HG02642 (cell line): ENCODE results near the gene PLCXD3.
"Not testable (repeated sequence)": the region's sequence is repeated elsewhere in the genome, so short reads cannot be mapped to it uniquely, and the experiment has no call there.

ENCODE experiments used
- ATAC-seq: cut with Tn5 transposase; IDR thresholded peaks from one replicate; pipeline ENCODE4 v1.9.1; 2021; ENCODE audit warnings: mild to moderate bottlenecking; ENCODE audit not compliant: unreplicated experiment, poor library complexity

PLCXD3 gene

DNA sequence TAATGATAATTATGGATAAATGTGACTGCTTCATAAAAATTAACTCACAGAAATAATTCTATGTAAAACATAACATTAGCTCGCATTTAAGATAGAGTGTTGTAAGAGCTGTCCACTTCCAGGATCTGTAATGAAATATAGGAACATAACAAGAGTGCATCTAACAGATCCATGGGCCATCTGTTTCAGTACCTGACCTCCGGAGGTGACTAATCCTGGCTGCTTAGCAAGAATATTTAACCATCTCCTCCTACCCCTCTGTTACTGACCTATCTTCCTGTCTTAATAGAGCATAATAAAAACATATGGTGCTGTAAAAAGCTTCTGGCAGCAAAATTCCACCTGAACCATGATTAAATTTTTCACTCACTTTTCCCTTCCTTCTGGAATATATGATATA, 7.1 kb downstream of the PLCXD3 start:
- ATAC-seq, result no peak

DNA sequence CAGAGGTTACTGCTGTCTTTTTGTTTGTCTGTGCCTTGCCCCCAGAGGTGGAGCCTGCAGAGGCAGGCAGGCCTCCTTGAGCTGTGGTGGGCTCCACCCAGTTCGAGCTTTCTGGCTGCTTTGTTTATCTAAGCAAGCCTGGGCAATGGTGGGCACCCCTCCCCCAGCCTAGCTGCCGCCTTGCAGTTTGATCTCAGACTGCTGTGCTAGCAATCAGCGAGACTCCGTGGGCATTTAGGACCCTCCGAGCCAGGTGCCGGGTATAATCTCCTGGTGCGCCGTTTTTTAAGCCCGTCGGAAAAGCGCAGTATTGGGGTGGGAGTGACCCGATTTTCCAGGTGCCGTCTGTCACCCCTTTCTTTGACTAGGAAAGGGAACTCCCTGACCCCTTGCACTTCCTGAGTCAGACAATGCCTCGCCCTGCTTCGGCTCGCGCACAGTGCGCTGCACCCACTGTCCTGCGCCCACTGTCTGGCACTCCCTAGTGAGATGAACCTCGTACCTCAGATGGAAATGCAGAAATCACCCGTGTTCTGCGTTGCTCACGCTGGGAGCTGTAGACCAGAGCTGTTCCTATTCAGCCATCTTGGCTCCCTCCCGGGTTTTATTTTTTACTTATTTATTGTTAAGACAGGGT, 16.8 kb downstream of the PLCXD3 start:
- not testable (repeated sequence) for ATAC-seq

DNA sequence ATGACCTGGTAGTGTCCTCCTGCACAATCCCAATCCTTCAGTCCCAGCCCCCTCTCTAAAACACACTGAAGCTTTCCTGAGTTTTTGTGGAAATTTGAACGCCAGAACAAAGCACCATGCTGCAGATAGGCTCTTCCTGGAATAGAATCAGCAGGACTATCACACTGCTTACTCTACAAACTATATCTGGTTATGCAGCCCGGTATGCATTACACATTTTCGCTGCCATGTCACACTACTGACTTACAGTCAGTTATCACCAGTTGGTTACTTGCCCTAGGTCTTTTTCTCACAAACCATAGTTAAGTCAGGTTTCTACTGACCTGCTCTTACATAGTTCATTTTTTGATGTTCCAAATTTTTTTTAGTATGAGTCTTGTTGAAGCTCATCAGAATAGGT, 24.9 kb downstream of the PLCXD3 start:
- no peak for ATAC-seq

DNA sequence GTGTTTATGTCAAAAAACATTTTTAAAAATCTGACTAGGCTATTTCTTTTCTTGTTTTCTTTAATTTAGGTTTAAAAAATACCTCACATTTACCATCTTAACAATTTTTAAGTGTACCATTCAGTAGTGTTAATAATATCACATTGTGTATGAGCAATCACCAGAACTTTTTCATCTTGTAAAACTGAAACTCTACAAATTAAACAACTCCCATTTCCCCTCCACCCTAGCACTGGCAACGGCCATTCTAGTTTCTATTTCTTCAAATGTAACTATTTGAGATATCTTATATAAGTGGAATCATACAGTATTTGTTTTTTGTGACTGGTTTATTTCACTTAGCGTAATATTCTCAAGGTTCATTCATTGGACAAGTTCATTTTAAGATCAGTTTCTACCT, 27.7 kb downstream of the PLCXD3 start:
- ATAC-seq, result no peak

DNA sequence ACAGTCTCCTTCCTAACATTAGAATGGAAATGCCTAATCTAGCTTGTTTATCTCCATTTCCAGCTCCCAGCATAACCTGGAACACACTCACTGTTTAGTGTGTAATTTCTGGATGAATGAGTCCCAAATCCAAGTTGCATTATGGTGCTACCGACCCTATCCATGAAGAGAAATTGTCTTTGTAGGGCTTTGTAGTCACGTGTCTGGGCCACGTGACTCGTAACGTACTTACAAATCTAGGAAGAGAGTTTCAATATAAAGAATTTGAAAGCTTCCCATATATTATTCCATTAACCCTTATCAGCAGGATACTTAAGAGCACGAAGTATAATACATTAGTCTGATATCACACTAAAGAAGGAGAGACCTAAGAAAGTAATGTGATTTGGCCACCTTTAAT, 28.2 kb downstream of the PLCXD3 start:
- no peak for ATAC-seq

DNA sequence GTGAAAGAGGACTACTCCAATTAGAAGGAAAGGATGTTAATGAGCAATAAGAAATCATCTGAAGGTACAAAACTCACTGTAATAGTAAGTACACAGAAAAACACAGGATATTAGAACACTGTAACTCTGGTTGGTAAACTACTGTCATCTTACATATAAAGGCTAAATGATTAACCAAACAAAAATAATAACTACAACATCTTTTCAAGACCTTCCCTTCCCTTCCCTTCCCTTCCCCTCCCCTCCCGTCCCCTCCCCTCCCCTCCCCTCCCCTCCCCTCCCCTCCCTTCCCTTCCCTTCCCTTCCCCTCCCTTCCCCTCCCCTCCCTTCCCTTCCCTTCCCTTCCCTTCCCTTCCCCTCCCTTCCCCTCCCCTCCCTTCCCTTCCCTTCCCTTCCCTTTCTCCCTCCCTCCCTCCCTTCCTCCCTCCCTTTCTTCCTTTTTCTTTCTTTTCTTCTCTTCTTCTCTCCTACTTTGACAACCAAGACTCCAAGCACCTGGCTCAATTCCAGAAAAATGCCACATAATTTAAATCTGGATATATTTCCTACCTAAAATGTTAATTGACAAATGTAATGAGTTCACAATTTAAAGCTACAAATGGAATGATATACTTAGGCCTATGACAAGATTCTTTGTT, 38.7 kb downstream of the PLCXD3 start:
- ATAC-seq, result not testable (repeated sequence)

DNA sequence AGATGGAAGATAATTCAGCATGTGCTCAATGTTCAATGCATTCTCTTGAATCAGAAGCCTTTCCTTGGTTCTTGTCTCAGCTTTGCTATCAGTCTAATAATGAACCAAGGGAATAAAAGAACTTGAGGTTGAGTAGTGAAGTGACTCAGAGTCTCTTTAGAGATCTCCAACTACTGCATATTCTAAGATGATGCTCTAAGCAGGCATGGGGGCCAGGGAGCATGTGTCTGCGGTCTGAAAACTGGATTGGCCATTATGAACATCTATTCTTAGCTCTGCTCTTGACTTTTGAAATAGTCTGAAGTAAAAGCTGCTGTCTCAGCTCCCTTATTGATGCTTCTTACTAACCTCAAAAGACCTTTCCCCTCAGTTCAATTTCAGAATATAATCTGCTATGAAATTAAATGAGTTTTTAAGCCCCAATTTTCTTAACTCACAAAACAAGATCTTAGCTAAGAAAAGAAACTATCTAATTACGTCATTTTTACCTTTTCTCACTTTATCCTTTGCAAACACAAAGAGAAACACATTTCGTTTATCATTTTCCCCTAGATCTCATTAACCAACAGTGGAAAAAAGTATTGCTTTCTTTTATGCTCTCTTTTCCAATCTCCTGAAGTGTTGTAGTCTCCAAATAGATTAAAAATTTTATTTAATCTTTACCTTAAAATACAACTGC, 44.8 kb downstream of the PLCXD3 start:
- no peak for ATAC-seq

DNA sequence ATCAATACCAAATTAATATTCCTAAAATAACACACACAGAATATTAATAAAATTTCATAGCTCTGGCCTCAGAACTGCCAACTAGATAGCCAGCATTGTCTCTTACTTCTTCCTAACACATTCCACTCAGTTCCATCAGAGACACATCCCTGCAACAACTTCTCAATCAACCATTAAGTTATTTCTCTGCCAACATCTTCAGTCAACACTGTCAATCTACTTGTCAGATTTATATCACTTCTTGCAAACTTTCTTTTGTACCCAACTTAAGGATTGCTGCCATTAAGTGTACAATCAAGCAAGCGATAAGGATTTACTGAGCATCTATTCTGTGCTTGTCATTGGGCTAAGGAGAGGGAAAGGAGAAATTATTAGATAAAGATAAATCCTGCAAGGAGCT, 50.8 kb downstream of the PLCXD3 start:
- no peak for ATAC-seq

DNA sequence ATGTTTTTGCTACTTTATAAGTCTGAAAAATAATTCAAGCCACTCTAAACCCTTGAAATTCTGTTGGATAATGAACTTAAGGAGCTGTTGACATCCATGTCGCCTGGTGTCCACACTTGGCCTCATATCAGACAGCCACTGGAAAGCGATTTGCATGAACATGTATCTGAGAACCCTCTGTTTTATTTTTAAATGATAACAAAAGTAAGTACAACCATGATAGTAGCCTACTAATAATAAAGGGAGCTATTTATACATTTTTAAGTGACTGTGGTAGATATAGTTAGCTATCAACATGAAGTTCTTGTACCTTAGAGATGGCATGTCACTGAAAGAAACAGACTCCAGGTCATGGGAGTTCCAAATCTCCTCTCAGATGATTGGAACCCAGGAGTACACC, 53.3 kb downstream of the PLCXD3 start:
- ATAC-seq, result no peak

DNA sequence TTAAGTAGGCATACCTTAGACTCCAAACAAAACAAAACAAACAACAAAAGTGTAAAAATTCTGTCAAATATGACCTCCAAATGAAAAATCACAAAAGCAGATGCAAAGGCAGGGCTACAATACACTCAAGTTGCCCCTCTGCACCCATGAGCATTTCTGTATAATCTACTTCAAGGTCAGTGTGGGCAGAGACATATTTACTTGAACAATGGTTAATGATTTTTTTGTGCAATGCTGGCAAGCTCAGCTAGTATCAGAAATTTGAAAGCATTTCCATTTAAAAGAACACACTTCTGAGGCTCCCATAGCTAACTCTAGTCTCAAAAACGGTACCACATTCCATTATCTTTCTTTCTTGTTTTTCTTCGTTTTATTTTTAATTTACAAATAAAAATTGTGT, 57.9 kb downstream of the PLCXD3 start:
- no peak for ATAC-seq

DNA sequence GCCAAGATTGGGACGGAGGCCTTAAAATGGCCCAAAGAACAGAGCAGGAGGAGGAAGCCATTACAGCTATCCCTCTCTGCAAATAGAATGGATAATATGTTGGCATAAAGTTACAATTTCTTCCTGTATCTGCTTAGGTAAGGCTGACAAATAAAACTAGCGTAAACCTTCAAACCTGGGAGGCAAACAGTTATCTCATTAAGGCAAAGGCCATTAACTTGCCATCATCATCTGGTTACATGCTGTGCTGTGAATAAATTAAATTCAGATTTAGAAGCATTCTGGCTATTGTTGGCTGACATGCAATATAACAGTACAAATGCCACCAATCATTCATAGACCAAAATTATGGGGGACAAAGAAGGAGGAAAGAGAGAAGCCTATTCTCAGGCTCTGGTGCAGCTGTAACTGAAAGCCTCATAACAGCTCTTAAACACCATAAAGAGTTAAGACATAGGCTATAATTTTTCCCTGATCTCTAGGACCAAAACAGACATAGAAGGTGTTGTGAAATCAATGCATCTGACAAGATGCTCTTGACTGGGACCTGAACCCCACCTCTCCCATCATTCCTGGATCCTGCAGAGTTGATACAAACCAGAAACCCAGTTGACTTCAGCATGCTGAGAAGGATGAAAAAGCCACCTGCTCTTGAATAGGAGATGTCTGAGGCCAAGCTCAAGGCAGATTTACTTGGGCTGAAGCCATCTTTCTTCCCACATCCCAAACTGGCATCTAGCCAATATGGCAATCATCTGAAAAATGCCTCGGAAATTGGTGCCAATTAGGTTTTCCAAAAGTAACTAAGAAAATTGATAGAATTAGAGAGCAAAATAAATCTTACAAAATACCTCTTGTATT, 62.5 kb downstream of the PLCXD3 start:
- no peak for ATAC-seq

DNA sequence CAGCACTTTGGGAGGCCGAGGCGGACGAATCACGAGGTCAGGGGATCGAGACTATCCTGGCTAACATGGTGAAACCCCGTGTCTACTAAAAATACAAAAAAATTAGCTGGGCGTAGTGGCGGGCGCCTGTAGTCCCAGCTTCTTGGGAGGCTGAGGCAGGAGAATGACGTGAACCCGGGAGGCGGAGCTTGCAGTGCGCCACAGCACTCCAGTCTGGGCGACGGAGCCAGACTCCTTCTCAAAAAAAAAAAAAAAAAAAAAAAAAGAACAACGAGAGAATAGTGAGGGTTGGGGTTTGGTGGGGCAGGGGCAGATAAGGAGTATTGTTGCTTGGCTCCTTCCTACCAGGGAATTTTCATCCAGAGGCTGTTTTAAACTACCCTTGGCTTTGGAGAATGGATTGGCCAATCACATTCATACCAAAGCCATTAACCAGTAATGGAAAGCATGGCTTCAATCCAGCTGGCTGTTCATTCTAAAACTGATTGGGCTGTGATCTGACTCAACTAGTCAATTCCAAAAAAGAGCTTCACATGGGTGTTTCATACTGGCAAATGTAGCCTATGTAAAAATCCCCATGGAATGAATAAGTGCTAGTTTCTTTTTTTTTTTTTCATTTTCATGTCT, 64.4 kb downstream of the PLCXD3 start:
- no peak for ATAC-seq

DNA sequence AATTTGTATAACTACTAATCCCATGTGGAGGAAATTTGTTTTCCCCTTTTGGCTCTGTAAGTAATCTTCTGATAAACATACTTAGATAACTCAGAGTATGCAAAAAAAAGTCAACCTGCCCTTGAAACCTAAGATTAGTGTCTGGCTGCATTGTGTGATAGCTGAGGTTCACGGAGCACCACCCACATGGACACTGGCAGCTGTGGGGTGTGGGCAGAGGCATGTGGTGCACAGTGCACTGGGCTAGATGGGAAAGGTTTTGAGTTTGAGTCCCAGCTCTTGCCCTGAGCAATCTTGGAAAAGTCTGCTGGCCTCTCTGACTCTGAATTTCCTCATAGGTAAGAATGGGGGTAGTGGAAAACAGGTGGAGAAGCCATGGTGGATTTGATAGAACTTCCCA, 75.1 kb downstream of the PLCXD3 start:
- ATAC-seq, result no peak

DNA sequence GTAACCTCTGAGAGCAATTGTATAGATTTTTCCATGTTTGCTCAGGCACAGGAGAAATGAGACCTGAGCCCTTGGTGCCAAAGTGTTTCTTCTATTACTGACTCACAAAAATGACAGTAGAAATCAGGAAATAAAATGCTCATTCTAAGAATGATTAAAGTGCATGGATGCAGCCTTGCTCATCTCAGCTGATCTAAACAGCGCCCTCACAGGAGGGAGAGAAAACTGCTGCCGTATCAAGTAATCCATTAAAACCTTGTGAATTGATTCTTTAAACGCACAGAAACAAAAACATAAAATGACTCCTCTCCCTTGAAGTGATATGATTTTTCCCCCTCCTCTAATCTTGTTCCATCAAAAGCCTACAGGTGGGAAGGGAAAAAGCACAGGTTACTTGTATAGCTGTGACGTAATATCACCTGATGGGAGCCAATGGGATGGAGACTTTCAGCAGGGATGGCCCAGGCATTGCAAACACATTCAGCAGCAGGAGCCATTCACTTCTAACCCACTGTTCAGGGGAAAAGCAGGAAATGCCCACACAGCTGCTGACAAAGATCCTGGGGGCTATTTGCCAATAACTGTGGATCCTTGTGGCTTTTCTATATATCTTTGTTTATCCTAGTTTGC, 76.7 kb downstream of the PLCXD3 start:
- ATAC-seq, result no peak

DNA sequence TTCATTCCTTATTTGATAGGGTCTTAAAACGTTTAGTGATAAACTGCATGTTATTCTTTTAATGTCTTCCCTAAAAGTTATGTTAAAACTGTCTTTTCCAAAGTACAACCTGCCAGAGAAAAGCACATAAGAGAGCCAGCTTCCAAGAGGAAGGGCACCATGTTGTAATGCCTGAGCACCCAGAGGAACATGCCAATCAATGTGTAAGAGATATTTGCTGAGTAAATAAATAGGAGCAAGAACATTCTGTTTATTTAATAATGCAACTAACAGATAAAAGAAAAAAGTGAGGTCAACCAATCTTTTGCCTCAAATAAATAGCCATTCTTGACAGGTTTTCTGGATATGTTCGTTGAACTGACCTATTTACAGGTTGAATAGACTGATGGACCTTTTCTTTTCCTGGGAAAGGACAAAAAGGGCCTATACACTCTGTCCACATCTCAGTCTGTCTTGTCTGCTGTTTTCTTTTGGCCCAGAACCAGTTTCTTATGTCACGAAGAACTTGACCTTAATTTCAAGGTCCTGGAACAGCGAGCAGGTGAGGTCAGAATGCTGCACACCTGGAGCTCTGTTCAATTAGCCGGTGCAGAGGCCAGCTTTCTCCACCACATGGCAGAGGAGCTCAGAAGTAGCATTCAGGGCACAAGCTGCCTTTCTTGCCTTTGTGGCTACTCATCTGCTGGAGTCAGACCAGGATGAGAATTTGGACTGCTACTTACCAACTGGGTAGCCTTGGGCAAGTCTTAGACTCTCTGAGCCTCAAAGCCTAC, 77.7 kb downstream of the PLCXD3 start:
- ATAC-seq, result no peak

DNA sequence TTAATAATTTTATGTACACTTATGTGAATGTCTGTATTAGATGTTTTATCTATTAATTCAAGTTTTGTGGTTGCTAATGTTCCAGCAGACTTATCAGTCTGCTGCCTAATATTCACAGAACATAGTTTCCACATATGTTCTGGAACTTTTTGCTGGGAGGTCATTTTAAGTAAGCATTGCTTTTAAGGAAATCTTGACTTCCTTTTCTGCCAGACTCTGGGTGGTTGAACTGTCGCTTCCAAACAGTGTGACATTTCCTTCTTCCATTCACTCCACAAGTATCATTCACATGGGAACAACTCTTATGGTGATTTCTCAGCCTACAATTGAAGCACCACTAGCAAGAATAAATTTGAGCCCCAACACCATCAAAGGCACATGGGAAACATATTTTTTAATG, 82.9 kb downstream of the PLCXD3 start:
- no peak for ATAC-seq

DNA sequence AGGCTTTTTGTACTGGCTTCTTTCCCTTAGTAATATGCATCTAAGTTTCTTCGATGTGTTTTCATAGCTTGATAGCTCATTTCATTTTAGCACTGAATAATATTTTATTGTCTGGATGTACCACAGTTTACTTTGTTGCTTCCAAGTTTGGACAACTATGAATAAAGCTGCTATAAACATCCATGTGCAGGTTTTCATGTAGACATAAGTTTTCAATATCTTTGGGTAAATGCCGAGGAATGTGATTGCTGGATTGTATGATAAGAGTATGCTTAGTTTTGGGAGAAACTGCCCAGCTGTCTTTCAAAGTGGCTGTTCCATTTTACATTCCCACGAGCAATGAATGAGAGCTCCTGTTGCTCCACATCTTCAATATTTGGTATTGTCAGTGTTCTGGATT, 84.7 kb downstream of the PLCXD3 start:
- no peak for ATAC-seq

DNA sequence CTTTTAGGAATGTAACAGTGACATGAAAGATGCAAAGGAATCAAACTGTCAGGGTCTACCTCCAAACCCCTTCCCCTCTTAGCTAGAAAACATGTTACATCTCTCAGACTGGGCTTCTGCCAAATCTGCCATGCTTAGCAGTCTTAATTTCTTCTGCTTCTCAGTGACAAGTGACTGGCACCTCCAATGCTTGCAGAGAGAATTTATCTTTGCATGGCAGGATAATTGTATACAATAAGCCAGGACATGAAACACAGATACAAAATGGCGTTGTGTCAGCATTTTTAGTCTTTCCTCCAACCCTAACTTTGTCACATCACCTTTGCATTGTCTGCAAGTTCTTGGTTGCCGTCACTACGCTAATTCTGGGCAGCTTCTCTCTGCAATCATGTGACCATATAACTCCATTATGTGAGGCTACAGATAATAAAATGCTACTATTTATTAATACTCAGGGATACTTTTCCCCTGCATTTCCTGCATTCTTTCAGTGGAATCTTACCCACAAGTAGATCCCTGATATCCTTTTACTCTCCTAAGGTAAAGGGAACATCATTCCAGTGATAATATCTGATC, 89.8 kb downstream of the PLCXD3 start:
- no peak for ATAC-seq
